Activated B cell treated with CpG ODN at 0.5 μM for 24 hours (primary cell): ENCODE results near the gene SLC6A19. TPM values are rescaled to one million over a fixed set of nuclear protein-coding genes. Genes with fewer than 3 reads are reported as not detected.

ENCODE experiments used
- ATAC-seq: fragments of 200-7000 bp; cut with Tn5 transposase; one replicate; pipeline ENCODE4 v1.10.0; 2021; ENCODE audit warnings: low read depth, mild to moderate bottlenecking, moderate library complexity
- CTCF ChIA-PET: fragments of 350-600 bp; sonication (Branson Sonifier 250); formaldehyde crosslinking; loops from one replicate; lab custom pipeline; 2021; ENCODE audit warnings: antibody characterized with exemption; lab: Charles Lee
- POLR2A ChIA-PET: fragments of 350-600 bp; sonication (Branson Sonifier 250); formaldehyde crosslinking; loops from one replicate; lab custom pipeline; 2021; ENCODE audit warnings: antibody characterized with exemption; lab: Charles Lee
- DNase-seq: peaks from one replicate; pipeline ENCODE4 v3.0.0; 2022
- H3K27ac Mint-ChIP-seq: one replicate; pipeline ENCODE4 v1.8.0; 2020; ENCODE audit warnings: mixed read lengths
- H3K27me3 Mint-ChIP-seq: one replicate; pipeline ENCODE4 v1.8.0; 2021; ENCODE audit warnings: mixed read lengths
- H3K36me3 Mint-ChIP-seq: one replicate; pipeline ENCODE4 v1.8.0; 2021; ENCODE audit warnings: low read depth, mixed read lengths
- H3K4me1 Mint-ChIP-seq: one replicate; pipeline ENCODE4 v1.8.0; 2021; ENCODE audit warnings: mixed read lengths
- H3K4me3 Mint-ChIP-seq: one replicate; pipeline ENCODE4 v1.8.0; 2020; ENCODE audit warnings: mild to moderate bottlenecking, mixed read lengths
- H3K9me3 Mint-ChIP-seq: one replicate; pipeline ENCODE4 v1.8.0; 2020; ENCODE audit warnings: mixed read lengths
- intact Hi-C: fragments of 100-400 bp; cut with micrococcal nuclease; formaldehyde crosslinking; loops from one replicate; pipeline ENCODE4 v1.15.1; 2024
- total RNA-seq: library from RNA; stranded (reverse); gene quantifications from 2 replicates; pipeline ENCODE4 v1.2.3, GENCODE V29; 2022
- TF ChIP-seq, protein P1 (sequence below): fragments of 200-600 bp; IDR thresholded peaks from one replicate; pipeline ENCODE4 v1.8.0; 2022; ENCODE audit warnings: antibody characterized with exemption, mild to moderate bottlenecking

The SLC6A19 gene
- total RNA-seq, 1 donor from 2014 or later, result not detected

DNA sequence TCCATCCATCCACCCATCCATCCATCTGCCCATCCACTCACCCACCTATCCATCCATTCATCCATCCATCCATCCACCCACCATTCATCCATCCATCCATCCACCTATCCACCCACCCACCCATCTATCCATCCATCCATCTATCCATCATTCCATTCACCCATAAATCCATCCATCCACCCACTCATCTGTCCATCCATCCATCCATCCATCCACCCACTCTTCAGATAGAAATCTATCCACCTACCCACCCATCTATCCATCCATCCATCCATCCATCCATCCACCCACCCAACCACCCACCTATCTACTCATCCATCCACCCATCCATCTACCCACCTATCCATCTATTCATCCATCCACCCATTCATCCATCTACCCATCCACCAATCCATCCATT lies 35.0 kb upstream of the SLC6A19 start:
- no peak for DNase-seq
- POLR2A ChIA-PET, result no interaction called here
- Mint-ChIP-seq H3K4me1 (peaks cover 16% of the 10 kb centered on the region), H3K27ac (no peak overlapping the region), H3K4me3 (no peak overlapping the region), H3K36me3 (no peaks in the 10 kb centered on the region), H3K27me3 (peaks cover 10% of the 10 kb centered on the region), H3K9me3 (no peaks in the 10 kb centered on the region)
- intact Hi-C loops, result loop anchor here (5.0 kb wide), 2 partner anchors 311 to 494 kb away; no protein-coding TSS in a partner anchor
- TF ChIP-seq, protein P1, sequence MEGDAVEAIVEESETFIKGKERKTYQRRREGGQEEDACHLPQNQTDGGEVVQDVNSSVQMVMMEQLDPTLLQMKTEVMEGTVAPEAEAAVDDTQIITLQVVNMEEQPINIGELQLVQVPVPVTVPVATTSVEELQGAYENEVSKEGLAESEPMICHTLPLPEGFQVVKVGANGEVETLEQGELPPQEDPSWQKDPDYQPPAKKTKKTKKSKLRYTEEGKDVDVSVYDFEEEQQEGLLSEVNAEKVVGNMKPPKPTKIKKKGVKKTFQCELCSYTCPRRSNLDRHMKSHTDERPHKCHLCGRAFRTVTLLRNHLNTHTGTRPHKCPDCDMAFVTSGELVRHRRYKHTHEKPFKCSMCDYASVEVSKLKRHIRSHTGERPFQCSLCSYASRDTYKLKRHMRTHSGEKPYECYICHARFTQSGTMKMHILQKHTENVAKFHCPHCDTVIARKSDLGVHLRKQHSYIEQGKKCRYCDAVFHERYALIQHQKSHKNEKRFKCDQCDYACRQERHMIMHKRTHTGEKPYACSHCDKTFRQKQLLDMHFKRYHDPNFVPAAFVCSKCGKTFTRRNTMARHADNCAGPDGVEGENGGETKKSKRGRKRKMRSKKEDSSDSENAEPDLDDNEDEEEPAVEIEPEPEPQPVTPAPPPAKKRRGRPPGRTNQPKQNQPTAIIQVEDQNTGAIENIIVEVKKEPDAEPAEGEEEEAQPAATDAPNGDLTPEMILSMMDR, result no peak
- ATAC-seq, result no peak
- CTCF ChIA-PET, result no interaction called here

DNA sequence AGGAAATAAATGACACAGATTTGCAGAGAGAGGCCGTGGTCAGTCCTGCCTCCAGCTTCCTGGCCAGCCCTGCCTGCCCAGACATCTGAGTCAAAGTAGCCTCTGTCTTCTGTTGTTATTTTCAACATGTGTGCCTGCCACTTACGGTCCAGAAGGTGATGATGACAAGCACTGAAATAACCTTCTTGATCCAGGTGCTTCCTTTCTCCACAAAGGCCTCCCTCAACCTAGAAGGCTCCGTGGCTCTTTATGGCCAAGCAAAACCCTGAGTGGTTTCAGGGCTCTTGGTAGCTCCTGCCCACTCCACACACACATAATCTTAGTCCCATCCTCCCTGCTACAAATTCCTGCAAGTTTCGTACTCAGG lies 34.1 kb upstream of the SLC6A19 start:
- DNase-seq, result no peak
- Mint-ChIP-seq H3K36me3 (no peaks in the 10 kb centered on the region), H3K9me3 (no peaks in the 10 kb centered on the region), H3K27me3 (peaks cover 10% of the 10 kb centered on the region), H3K27ac (no peak overlapping the region), H3K4me1 (peaks cover 16% of the 10 kb centered on the region), H3K4me3 (no peak overlapping the region)
- POLR2A ChIA-PET, result interaction anchor here (1.0 kb wide), 1 partner anchor 467 kb away, joined by 3 read pairs; no protein-coding TSS in a partner anchor
- TF ChIP-seq, protein P1, result no peak
- CTCF ChIA-PET, result interaction anchor here (0.8 to 3.5 kb wide), 12 partner anchors 11 to 486 kb away, joined by 3 to 36 read pairs (median 6); no protein-coding TSS in a partner anchor
- ATAC-seq, result no peak
- intact Hi-C loops, result loop anchor here (1.0 to 5.0 kb wide), 4 partner anchors 33 to 495 kb away; no protein-coding TSS in a partner anchor

DNA sequence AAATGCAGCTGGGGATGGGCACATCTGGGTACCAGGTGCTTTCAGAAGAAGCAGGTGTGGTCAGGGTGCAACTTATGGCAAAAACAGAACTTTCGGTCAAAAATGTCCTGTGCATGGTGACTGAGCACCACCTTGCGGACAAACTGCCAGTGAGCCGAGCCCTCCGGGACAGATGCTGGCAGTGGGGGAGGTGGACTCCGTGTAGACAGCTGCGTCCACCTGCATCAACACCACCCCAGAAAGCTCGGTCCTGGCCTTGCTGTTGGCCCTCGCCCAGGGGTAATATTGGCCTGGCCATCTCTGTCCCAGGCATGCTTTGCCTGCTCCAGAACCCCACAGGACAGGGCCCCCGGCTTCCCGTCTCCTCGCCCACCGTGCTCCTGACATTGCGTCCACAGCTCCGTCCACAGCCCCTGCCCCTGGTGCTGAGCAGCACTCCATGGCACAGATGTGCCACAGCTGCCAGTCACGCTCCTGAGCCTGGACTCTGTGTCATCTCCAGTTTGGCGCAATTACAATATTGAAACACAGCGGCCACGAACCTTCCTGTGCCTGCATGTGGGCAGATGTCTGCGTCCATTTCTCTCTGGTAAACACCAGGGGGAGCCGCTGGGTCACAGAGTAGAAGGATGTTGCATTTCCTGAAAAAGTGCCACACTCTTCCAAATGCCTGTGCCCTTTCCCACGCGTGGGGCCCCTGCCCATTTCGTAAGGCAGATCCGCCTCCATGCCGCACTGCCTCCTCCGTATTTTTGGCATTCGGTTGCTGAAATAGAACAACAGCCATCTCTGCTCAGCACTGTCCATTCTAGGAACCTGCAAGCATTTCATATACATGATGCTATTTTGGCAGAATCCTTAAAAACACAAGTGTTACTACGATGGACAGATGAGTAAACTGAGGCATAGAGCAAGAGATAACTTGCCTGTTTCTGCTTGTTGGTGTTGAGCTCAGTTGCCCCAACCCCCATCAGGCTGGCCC lies 33.4 kb upstream of the SLC6A19 start:
- ChIA-PET CTCF (interaction anchor here (0.8 to 3.5 kb wide), 14 partner anchors 11 to 485 kb away, joined by 3 to 36 read pairs (median 5); no protein-coding TSS in a partner anchor), POLR2A (interaction anchor here (1.0 kb wide), 1 partner anchor 466 kb away, joined by 3 read pairs; no protein-coding TSS in a partner anchor)
- Mint-ChIP-seq H3K27me3 (peaks cover 10% of the 10 kb centered on the region), H3K4me1 (peaks cover 12% of the 10 kb centered on the region), H3K9me3 (no peaks in the 10 kb centered on the region), H3K4me3 (peak overlapping the region; percentile 80), H3K27ac (no peak overlapping the region), H3K36me3 (no peaks in the 10 kb centered on the region)
- peak; percentile 44 for DNase-seq
- peak; percentile 82 for ATAC-seq
- TF ChIP-seq, protein P1, result peak; percentile 86
- intact Hi-C loops, result loop anchor here (1.0 to 5.0 kb wide), 8 partner anchors 16 to 496 kb away; no protein-coding TSS in a partner anchor

DNA sequence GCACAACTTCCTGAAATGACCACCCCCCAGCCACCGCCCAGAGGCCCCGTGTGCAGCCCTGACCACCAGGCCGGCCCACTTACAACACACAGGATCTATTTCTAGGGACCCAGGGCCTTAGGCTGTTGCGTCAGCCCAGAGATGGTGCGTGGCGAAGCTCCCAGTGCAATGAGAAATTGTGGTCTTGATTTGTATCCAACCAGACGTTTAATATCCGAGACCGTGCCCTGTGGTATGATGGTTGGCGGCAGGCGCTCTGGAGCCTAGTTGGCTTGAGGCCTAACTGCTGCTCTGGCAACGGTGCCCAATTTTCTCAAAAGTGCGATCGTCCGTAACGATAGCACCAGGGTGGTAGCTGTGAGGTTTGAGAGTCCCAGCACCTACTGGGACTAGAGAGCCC lies 32.6 kb upstream of the SLC6A19 start:
- H3K27ac Mint-ChIP-seq, result no peak overlapping the region
- ATAC-seq (no peak), DNase-seq (no peak)
- H3K4me1 Mint-ChIP-seq, result peaks cover 11% of the 10 kb centered on the region
- no peak overlapping the region for H3K4me3 Mint-ChIP-seq
- POLR2A ChIA-PET, result no interaction called here
- intact Hi-C loops, result loop anchor here (1.0 to 5.0 kb wide), 6 partner anchors 16 to 496 kb away; no protein-coding TSS in a partner anchor
- TF ChIP-seq, protein P1, result no peak
- H3K27me3 Mint-ChIP-seq, result peaks cover 12% of the 10 kb centered on the region
- CTCF ChIA-PET, result interaction anchor here (0.9 to 3.5 kb wide), 6 partner anchors 12 to 475 kb away, joined by 3 to 36 read pairs (median 11); no protein-coding TSS in a partner anchor
- H3K9me3 Mint-ChIP-seq, result no peaks in the 10 kb centered on the region
- H3K36me3 Mint-ChIP-seq, result no peaks in the 10 kb centered on the region
